GM21390 (cell line): ENCODE results near the gene UBAC2.
"Not testable (repeated sequence)": the region's sequence is repeated elsewhere in the genome, so short reads cannot be mapped to it uniquely, and the experiment has no call there.

Experiments
- ATAC-seq: cut with Tn5 transposase; IDR thresholded peaks from one replicate; pipeline ENCODE4 v1.9.1; 2021; ENCODE audit not compliant: unreplicated experiment

The UBAC2 gene

DNA sequence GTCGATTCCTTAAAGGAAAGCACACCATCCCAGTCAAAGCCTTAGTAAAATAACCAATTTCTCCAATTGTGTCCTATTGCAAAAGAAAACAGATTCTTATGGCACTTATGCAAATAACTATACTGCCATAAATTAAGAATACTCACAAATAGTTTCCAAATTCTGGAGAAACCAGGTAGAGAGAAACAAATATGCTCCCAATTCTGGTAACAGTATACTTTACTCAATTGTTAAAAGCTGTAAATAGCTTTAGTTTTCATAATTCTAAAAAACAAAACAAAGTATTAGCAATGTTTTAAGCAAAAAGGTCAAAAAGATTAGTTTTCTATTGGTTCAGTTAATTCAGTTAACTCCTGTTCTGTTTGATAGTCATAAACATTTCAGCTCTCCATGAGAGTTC, 18.2 kb upstream of the UBAC2 start:
- ATAC-seq = no peak

DNA sequence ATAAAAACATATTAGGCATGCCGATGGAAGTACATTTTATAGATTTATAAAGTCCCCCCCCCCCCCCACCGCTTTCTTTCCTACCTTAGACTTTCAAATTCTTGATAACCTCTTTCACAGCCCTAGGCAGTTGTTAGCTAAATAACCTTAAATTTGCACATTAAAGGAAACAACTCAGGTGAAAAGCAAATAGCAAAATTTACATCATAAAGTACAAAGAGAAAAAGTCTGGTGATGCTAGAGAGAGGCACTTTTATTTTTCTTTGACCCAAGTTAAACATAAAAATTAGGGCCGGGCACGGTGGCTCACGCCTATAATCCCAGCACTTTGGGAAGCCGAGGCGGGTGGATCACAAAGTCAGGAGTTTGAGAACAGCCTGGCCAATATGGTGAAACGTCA, 15.0 kb upstream of the UBAC2 start:
- no peak for ATAC-seq

DNA sequence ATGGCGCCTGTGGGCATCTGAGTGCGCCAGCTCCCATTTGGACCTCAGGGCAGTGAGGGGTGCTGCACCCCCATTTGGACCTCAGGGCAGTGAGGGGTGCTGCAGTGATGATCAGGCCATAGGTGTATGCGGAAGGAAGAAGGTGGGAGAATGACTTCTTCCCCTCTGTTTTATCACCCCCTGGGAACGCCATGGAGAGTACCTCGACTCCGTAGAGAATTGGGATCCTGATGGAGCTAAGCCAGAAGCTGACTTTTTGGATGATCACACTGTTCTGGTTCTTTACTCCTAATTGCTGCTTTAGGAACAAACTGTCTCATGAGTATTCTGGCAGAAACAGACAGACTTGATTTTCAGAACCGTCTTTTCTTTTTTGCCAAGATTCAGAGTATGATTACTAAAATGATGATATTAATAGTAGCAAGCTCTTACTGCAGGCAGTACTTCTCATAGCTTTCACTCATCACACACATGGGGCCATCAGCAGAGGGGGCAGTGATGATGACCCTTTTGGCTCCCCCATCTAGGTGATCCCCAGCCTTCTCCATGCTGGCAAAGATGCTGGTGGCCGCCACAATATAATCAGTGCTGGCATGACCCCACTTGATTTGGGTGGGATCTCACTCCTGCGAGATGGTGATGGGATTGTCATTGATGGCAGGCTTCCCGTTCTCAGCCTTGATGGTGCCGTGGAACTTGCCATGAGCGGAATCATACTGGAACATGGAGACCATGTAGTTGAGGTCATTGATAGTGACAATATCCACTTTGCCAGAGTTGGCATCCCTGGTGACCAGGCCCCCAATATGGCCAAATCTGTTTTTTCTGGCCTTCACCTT, 10.3 kb upstream of the UBAC2 start:
- no peak for ATAC-seq

DNA sequence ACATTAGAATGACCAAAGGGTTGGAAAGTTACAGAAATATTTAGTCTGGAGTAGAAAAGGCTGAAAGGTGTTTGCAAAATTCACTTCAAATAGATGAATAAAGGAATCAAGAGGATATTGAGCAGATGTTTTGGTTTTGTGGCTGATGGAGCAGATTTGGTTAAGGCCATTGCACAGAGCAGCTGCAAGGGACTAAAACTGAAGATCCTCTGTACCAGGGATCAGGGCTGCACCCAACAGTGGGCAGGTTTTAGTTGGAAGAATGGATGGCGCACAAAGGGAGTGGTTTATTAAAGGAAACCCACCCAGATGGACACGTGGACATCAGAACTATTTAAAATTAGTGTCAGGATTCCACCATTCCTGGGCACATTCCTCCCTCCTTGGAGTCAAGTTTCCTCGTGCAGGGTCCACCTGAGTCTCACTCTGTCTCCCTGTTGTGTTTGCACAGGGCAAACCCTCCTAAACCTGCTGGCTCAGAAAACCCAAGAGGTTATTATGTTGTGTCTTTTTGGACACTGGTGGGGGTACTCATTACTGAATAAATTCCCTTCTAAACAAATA, 9.2 kb upstream of the UBAC2 start:
- no peak for ATAC-seq

DNA sequence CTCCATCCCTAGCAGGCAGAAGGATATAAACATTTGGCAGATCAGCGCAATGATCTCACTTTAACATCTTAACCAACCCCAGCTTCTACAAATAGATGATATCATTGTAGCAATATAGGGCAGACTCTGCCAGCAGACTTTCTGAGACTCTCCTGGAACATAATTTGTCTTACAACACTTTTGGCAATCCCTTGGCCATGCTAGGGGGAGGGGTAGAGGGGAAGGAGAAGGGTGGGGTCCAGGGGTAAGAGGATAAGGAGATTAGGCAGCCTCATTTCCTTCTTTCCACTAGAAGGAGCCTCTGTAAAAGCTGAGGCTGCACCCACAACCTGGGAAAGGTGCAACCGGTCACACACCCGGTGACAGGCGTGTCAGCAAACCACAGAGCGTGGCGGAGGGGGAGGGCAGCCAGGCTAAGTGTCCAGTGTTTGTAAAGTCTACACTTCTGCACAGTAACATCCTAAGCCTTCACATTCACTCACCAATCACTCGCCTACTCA, 8.7 kb upstream of the UBAC2 start:
- ATAC-seq = no peak

DNA sequence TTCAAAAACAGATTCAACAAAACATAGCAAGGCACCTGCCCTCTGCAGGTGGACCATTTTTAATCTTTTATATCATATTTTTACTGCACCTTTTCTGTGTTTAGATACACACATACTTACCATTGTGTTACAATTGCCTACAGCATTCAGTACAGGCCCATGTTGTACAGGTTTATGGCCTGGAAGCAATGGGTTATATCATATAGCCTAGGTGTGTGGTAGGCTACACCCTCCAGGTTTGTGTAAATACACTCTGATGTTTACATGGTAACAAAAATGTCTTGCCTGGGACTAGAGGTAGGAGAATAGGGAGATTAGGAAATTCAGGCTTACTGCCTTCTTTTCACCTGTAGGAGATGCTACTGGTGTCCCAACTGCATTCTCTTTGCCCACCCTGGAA, 8.2 kb upstream of the UBAC2 start:
- no peak for ATAC-seq

DNA sequence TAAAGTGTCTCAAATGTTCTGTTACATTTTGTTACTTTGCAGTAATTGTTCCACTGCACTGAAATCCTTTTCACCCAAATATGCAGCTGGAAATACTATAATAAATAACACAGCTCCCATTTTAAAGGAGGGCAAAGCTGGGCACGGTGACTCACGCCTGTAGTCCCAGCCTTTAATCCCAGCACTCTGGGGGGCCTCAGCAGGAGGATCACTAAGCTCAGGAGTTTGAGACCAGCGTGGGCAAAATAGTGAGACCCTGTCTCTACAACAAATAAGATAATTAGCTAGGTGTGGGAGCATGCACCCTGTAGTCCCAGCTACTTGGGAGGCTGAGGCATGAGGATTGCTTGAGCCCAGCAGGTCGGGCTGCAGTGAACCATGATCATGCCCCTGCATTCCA, 7.5 kb upstream of the UBAC2 start:
- ATAC-seq = no peak

DNA sequence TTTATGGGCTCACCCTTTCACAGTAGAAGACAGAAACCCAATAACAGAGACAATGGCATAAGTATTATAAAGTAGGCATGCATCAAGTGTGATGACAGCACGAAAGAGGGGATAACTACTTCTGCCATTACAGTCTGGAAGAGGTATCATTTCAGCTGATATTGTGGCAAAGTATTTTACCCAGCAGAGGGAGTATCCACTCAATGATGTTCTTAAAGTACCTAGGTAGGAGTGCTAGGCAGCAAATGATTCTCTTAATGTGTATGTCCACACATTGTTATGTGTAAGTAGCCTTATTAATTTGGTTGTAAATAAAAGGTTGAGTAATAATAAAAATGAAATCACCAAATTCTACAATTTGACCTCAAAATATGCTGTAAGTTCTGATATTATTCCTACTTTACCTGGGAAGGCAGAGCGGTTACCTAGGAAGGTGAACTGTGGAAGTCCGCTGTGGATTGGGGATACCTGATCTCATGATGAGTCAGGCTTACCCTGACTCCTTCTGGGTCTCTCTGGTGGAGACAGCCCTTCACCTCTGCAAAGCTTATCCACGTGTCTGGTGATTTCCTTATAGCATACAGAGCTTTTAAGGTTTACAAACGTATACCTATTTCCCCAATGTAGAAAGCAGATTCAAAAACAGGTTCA, 4.1 kb upstream of the UBAC2 start:
- ATAC-seq = no peak

DNA sequence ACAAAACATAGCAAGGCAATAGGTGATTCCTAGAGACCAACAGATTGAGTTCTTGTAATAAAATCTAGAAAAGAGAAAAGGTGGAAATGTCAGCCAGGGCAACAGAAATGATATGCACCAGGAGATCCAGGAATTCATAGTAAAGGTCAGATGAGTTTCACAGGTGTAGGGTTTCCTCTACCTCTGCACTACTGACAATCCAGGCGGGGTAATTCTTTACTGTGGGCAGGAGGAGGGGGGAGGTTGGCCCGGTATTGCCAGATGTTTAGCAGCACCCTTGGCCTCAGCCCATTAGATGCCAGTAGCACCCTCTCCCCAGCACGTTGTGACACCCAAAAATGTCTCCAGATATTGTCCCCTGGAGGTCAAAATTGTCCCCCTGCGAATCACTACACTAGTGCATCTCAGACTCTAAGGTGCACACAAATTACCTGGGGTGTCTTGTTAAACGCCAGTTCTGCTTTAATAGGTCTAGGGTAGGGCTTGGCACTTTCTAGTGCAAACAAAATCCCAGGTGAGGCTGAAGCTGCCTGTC, 3.5 kb upstream of the UBAC2 start:
- no peak for ATAC-seq

DNA sequence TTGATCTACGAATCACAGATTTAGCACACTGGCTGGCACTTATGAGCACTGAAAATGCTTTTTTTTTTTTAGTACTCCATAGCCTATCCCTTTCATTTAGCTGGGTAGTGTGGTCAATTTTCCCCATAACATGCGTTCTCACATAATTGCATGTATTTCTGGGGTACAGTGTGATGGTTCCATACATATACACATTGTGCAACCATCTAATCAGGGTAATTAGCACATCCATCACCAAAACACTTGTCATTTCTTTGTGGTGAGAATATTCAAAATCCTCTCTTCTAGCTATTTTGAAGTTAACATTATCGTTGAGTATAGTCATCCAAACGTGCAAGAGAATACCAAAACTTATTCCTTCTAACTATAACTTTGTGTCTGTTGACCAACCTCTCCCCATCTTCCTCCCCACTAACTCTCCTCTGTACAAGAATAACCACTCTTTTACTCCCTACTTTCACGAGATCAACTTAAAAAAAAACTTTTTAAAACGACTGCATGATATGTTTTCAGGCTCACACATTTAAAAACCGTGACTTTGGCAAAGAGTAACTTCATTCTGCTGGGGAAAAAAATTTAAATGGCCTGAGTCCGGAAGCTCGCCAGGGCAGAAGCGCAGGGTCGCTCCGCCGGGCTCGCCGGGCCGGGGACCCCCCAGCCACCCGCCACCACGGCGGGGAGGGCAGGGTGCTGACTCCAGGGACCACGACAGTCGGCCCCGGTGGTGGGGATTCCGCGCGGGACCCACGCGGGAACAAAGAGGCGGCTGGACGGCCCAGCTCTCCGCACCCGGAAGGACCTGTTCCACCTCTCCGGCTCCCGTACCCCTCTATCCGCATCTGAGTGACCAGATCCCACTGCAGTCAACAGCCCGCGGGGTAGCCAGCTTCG, 868 bp upstream of the UBAC2 start:
- ATAC-seq = no peak

DNA sequence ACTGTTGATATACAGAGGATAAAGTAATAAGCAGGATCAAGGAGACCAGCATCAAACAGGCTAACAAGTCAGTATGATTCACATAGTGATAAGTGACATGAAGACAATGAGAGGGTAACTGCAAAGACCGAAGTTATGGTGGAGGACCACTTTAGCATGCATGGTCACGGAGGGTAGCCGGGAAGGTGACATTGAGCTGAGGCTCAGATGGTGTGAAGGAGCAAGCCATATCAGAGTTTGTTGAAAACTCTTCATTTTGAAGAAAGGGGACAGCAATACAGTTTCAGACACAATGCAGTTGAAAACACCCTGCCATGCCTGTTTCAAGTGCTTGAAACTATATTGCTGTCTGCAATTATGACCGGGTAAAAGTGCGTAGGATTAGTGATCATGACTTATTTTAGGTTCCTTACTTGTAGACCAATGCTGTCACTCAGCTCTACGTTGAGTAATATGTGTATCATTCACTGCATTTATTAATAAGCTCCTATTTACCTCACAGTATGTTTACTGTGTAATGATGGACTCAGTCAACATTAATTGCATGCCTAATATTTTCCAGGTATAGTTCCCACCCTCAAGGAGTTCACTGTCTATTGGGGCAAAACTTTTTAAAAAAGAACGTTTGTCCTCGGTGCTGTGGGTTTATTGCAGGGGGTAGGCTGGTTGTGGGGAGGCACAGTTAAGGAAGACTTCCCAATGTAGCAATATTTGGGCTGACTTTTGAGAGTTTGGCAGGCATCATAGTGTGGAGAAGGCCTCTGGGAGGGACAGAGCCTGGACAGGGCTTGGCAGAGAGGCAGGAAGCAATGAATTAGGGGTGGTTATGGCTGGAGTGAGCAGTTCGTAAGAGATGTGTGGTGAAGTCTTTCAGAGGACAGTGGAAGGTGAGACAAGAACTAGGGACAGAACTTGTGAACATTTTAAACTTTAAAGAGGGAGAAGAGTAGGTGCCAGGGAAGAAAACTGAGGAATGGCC, 3.2 kb downstream of the UBAC2 start:
- ATAC-seq = no peak

DNA sequence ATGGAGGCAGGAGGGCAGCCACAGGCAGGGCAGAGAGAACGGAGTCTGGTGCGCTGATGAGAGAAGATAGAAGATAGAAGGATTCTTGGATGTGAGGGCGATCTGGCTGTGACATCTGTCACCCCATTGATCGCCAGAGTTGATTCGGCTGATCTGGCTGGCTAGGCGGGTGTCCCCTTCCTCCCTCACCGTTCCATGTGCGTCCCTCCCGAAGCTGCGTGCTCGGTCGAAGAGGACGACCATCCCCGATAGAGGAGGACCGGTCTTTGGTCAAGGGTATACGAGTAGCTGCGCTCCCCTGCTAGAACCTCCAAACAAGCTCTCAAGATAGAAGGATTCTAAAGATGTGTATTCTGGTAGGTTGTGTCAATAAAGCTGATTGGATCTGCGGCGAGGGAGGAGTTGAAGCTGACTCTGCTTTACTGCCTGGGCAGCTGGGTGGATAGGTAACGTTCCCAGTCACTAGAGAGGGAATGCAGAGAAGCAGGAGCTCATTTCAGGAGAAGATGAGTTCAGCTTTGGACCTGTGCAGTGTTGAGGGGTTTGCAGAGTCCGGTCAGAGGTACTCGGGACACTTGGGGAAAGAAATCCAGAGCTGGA, 5.1 kb downstream of the UBAC2 start:
- no peak for ATAC-seq

DNA sequence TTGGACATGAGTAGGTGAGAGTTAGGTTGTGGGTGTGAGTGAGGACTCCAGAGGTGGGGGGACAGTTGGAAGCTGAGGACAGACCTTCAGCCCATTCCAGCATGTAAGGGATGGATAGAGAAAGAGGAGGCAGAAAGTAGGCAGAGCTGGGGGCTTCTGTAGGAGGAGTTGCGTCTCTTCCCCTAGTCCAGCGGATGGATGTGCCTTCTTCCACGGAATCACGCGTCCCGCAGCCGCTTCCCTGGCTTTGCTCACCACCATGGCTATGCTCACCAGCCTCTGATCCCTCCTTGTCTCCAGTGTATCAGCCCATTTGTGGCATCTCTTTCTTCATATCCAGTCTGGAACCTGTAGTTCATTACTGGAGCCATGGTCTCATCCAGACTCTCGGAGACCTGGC, 5.6 kb downstream of the UBAC2 start:
- no peak for ATAC-seq

DNA sequence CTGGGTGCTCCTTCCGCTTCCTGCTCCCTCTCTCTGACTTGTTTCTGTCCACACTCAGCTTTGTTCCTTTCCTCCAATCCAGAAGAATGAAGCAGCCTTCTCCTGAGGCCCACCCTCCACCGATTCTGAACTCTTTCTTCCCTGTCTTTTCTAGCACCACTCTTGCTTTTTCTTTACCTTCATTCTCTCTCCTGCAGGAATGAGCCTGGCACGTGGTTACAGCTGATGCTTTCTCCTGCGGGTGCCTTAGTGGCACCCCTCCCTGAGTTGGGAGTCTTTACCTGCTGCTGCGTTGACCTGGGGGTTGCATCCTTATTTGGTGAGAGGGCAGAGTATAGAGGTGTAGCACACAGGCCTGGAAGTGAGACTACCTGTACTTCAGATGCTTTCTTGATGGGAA, 6.2 kb downstream of the UBAC2 start:
- no peak for ATAC-seq

DNA sequence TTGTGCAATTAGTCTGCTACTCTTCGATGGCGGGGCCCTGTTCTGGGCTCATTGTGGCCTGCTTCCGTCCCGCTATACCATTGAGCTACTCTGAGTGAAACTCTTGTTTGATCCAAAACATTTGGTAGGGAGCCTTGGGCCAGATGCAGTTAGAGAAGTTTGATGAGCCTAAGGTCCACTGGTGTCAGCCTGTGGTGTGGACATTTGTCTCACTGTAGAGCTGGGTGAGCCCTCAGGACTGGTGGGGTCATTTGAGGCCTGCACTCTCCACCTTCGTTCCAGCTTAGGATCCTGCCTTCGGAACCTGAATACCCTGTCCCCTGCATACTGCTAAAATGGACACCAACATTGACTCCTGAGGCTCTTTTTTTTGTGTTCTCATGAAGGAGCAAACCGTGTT, 6.9 kb downstream of the UBAC2 start:
- no peak for ATAC-seq

DNA sequence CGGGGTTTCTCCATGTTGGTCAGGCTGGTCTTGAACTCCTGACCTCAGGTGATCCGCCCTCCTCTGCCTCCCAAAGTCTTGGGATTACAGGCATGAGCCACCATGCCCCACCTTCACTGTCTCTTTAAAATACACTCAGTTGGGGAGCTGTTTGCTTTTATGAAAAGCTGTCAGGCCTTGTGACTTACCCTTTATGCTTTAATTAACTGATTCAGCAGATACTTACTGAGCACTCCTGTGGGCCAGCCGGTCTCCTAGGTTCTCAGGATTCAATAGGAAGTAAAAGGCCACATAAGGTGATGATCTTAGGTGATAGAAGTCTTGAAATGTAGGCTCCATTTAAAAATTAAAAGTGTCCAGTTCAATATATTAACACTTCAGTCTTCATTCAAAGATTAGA, 7.5 kb downstream of the UBAC2 start:
- no peak for ATAC-seq

DNA sequence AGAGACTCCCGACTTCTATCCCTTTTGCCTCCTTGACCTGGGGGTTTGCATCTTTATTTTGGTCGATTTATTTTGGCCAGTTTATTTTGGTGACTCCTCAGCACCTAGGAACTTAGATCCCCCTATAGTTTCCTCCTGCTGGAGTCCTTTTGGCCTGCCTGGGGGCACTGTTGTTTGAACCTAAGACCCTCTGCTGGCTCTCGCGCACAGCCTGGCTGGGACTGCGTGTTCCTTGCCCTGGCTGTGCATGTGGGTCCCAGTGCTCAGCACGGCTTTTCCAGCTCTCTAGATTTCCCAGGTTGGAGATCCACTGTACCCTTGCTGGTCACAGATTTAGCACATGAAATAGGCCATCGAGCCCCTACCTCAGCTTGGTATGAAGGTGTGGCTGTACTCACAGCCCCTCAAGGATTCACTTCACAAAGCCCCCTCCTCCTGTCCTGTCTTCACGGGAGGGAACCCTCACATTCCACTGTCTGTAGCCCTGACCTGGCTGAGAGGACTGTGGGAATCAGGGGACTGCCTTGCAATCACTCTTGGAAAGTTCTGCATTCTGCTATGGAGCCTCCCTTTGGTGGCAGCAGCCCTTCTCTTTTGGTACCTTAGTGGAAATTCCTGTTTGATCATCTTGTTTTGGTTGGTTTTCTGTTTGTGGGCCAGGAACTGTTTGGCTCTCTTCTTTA, 8.3 kb downstream of the UBAC2 start:
- no peak for ATAC-seq

DNA sequence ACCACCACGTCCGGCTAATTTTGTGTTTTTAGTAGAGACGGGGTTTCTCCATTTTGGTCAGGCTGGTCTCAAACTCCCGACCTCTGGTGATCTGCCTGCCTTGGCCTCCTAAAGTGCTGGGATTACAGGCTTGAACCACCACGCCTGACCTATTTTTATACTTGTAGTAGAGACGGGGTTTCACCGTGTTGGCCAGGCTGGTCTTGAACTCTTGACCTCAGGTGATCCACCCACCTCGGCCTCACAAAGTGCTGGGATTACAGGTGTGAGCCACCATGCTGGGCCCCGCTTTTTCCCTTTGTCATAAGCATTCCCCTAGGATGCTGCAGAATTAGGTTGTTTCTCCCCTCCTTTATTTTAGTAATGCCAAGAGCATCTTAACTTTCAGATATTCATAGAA, 10.0 kb downstream of the UBAC2 start:
- not testable (repeated sequence) for ATAC-seq
